ENCODE results near the gene OR51L1. TPM values are rescaled to one million over a fixed set of nuclear protein-coding genes. Genes with fewer than 3 reads are reported as not detected.

Gene OR51L1
- polyA plus RNA-seq, 3 donors = not detected

DNA sequence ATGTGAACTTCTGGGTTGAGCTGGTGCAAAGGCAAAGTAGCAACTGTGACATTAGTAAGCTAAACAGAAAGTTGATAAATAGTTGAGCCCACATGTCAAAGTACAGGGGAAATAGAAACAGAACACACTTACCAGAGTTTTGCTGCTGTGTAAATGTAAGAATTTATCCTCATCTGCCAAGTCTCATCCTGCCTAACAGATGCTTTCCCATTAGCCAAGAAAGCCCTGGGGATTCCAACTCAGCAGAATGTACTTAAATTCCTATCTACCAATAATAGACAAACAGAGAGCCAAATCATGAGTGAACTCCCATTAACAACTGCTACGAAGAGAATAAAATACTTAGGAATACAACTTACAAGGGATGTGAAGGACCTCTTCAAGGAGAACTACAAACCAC is 31.8 kb upstream of the OR51L1 start:
- Histone ChIP-seq H3K9ac (ENCODE audit: insufficient read depth, low read length, poor library complexity, severe bottlenecking) (no peak overlapping the region), H3K79me2 (ENCODE audit: insufficient read depth, low read length) (no peaks in the 10 kb centered on the region), H4K20me1 (ENCODE audit: insufficient read depth, low read length) (no peaks in the 10 kb centered on the region), H3K9me3 (replicated peaks in 1 of 2; ENCODE audit: control insufficient read depth in 1 of 2, insufficient read depth in 1 of 2, low read length in 2 of 2) (no peaks in the 10 kb centered on the region), H3K4me1 (ENCODE audit: control insufficient read depth in 1 of 2, insufficient read depth in 2 of 2, low read length in 2 of 2) (no peaks in the 10 kb centered on the region), H3K27me3 (ENCODE audit: control insufficient read depth in 2 of 2, insufficient read depth in 2 of 2, low read length in 2 of 2) (no peaks in the 10 kb centered on the region), H3K4me3 (replicated peaks in 1 of 3; ENCODE audit: low read depth in 2 of 3, low read length in 3 of 3) (no peak overlapping the region), H2AFZ (ENCODE audit: insufficient read depth, low read depth, low read length, poor library complexity, severe bottlenecking) (no peak overlapping the region), H3K27ac (ENCODE audit: low read depth in 1 of 2, low read length in 2 of 2) (no peak overlapping the region), H3K4me2 (replicated peaks; ENCODE audit: extremely low read depth, low read length, poor library complexity, severe bottlenecking) (no peak overlapping the region), H3K36me3 (replicated peaks in 1 of 2; ENCODE audit: control insufficient read depth in 1 of 2, insufficient read depth in 2 of 2, low read length in 2 of 2) (no peaks in the 10 kb centered on the region)
- Mint-ChIP-seq H3K9me3 (peaks cover 0 to 4% (median 0%) of the 10 kb centered on the region in 7 donors), H3K27me3 (ENCODE audit: low read depth in 3 of 3) (peaks cover 0 to 2% (median 0%) of the 10 kb centered on the region in 3 donors), H3K4me1 (no peaks in the 10 kb centered on the region), H3K27ac (no peak overlapping the region), H3K36me3 (no peaks in the 10 kb centered on the region), H3K4me3 (no peak overlapping the region)
- no CpG with 5 or more reads among the region's 1 CpG for WGBS (ENCODE audit: insufficient coverage)
- intact Hi-C loops (cut with micrococcal nuclease) = no loop called here
- DNase-seq = no peak
- TF ChIP-seq, protein P1, sequence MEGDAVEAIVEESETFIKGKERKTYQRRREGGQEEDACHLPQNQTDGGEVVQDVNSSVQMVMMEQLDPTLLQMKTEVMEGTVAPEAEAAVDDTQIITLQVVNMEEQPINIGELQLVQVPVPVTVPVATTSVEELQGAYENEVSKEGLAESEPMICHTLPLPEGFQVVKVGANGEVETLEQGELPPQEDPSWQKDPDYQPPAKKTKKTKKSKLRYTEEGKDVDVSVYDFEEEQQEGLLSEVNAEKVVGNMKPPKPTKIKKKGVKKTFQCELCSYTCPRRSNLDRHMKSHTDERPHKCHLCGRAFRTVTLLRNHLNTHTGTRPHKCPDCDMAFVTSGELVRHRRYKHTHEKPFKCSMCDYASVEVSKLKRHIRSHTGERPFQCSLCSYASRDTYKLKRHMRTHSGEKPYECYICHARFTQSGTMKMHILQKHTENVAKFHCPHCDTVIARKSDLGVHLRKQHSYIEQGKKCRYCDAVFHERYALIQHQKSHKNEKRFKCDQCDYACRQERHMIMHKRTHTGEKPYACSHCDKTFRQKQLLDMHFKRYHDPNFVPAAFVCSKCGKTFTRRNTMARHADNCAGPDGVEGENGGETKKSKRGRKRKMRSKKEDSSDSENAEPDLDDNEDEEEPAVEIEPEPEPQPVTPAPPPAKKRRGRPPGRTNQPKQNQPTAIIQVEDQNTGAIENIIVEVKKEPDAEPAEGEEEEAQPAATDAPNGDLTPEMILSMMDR (IDR thresholded peaks at IDR 0.05) = no peak

DNA sequence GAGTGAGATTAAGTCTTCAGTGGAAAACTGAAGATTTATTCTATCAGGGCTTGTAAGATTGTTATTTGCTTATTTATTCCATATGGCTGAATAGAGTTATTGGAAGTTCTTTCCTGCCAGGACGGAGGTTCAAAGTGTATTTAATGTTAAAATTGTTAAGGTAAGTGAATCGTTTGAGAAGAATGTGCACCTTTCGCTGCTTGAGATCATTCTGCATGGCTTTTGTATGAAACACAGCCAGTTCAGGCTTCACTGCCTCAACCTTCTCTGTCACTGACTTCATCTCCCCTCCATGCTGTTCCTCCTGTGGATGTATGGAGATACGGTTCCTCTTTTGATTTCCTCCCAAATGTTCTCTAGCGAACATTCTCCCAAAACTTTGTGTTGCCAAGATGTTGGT is 19.2 kb upstream of the OR51L1 start:
- Mint-ChIP-seq H3K27ac (no peak overlapping the region), H3K9me3 (peaks cover 0 to 6% (median 2%) of the 10 kb centered on the region in 7 donors), H3K4me3 (no peak overlapping the region), H3K4me1 (no peaks in the 10 kb centered on the region), H3K36me3 (no peaks in the 10 kb centered on the region), H3K27me3 (ENCODE audit: low read depth in 3 of 3) (no peaks in the 10 kb centered on the region)
- intact Hi-C loops (cut with micrococcal nuclease) = no loop called here
- Histone ChIP-seq H3K27me3 (ENCODE audit: control insufficient read depth in 2 of 2, insufficient read depth in 2 of 2, low read length in 2 of 2) (no peaks in the 10 kb centered on the region), H3K9me3 (replicated peaks in 1 of 2; ENCODE audit: control insufficient read depth in 1 of 2, insufficient read depth in 1 of 2, low read length in 2 of 2) (peaks cover 0 to 4% of the 10 kb centered on the region in 2 donors), H3K79me2 (ENCODE audit: insufficient read depth, low read length) (no peaks in the 10 kb centered on the region), H3K36me3 (replicated peaks in 1 of 2; ENCODE audit: control insufficient read depth in 1 of 2, insufficient read depth in 2 of 2, low read length in 2 of 2) (no peaks in the 10 kb centered on the region), H4K20me1 (ENCODE audit: insufficient read depth, low read length) (no peaks in the 10 kb centered on the region), H3K4me1 (ENCODE audit: control insufficient read depth in 1 of 2, insufficient read depth in 2 of 2, low read length in 2 of 2) (no peaks in the 10 kb centered on the region), H2AFZ (ENCODE audit: insufficient read depth, low read depth, low read length, poor library complexity, severe bottlenecking) (no peak overlapping the region), H3K27ac (ENCODE audit: low read depth in 1 of 2, low read length in 2 of 2) (no peak overlapping the region), H3K4me2 (replicated peaks; ENCODE audit: extremely low read depth, low read length, poor library complexity, severe bottlenecking) (no peak overlapping the region), H3K9ac (ENCODE audit: insufficient read depth, low read length, poor library complexity, severe bottlenecking) (no peak overlapping the region), H3K4me3 (replicated peaks in 1 of 3; ENCODE audit: low read depth in 2 of 3, low read length in 3 of 3) (no peak overlapping the region)
- TF ChIP-seq, protein P1 (IDR thresholded peaks at IDR 0.05) = no peak
- 100% methylated on average over 1 of the region's 5 CpGs for WGBS (ENCODE audit: insufficient coverage)
- DNase-seq = no peak
